Activated naive CD8-positive, alpha-beta T cell (primary cell): ENCODE data around the gene PTPRN2.

Source experiments
- H3K27ac Mint-ChIP-seq: one replicate; pipeline ENCODE4 v1.8.0; 2021; ENCODE audit warnings: mixed read lengths
- H3K27me3 Mint-ChIP-seq: one replicate; pipeline ENCODE4 v1.8.0; 2021; ENCODE audit warnings: mixed read lengths
- H3K36me3 Mint-ChIP-seq: one replicate; pipeline ENCODE4 v1.8.0; 2021; ENCODE audit warnings: mixed read lengths
- H3K4me1 Mint-ChIP-seq: one replicate; pipeline ENCODE4 v1.8.0; 2021; ENCODE audit warnings: low read depth, mixed read lengths
- H3K4me3 Mint-ChIP-seq: one replicate; pipeline ENCODE4 v1.8.0; 2021; ENCODE audit warnings: mild to moderate bottlenecking, mixed read lengths
- H3K9me3 Mint-ChIP-seq: one replicate; pipeline ENCODE4 v1.8.0; 2021; ENCODE audit warnings: low read depth, mixed read lengths

The PTPRN2 gene

GRCh38 chr7:157875230-157876179, 712.1 kb downstream of the PTPRN2 start:
- no peaks in the 10 kb centered on the region for H3K27me3 Mint-ChIP-seq
- H3K36me3 Mint-ChIP-seq, result no peaks in the 10 kb centered on the region
- peaks cover 33% of the 10 kb centered on the region for H3K4me1 Mint-ChIP-seq
- H3K9me3 Mint-ChIP-seq, result no peaks in the 10 kb centered on the region
- H3K27ac Mint-ChIP-seq, result peak overlapping the region; percentile 24
- H3K4me3 Mint-ChIP-seq, result peak overlapping the region; percentile 77

GRCh38 chr7:157874870-157875229, 712.8 kb downstream of the PTPRN2 start:
- H3K27me3 Mint-ChIP-seq, result no peaks in the 10 kb centered on the region
- H3K4me1 Mint-ChIP-seq, result peaks cover 36% of the 10 kb centered on the region
- peak overlapping the region; percentile 77 for H3K4me3 Mint-ChIP-seq
- H3K36me3 Mint-ChIP-seq, result peaks cover 2% of the 10 kb centered on the region
- H3K9me3 Mint-ChIP-seq, result no peaks in the 10 kb centered on the region
- peak overlapping the region; percentile 24 for H3K27ac Mint-ChIP-seq

- Mint-ChIP-seq H3K36me3 (peaks cover 3% of the 10 kb centered on the region), H3K4me3 (peak overlapping the region; percentile 77), H3K27me3 (no peaks in the 10 kb centered on the region), H3K27ac (no peak overlapping the region), H3K9me3 (no peaks in the 10 kb centered on the region), H3K4me1 (peaks cover 36% of the 10 kb centered on the region)
Observed at GRCh38 chr7:157874208-157874816, 713.3 kb downstream of the PTPRN2 start.

GRCh38 chr7:157873664-157874063, 714.0 kb downstream of the PTPRN2 start:
- Mint-ChIP-seq H3K4me3 (no peak overlapping the region), H3K4me1 (peaks cover 36% of the 10 kb centered on the region), H3K9me3 (no peaks in the 10 kb centered on the region), H3K27me3 (no peaks in the 10 kb centered on the region), H3K36me3 (peaks cover 3% of the 10 kb centered on the region), H3K27ac (no peak overlapping the region)

GRCh38 chr7:157873181-157873580, 714.4 kb downstream of the PTPRN2 start:
- Mint-ChIP-seq H3K9me3 (no peaks in the 10 kb centered on the region), H3K36me3 (peaks cover 3% of the 10 kb centered on the region), H3K4me3 (no peak overlapping the region), H3K27me3 (no peaks in the 10 kb centered on the region), H3K4me1 (peaks cover 36% of the 10 kb centered on the region), H3K27ac (no peak overlapping the region)

GRCh38 chr7:157872447-157872846, 715.2 kb downstream of the PTPRN2 start:
- Mint-ChIP-seq H3K36me3 (peaks cover 3% of the 10 kb centered on the region), H3K9me3 (no peaks in the 10 kb centered on the region), H3K4me1 (peaks cover 36% of the 10 kb centered on the region), H3K27me3 (no peaks in the 10 kb centered on the region), H3K27ac (no peak overlapping the region), H3K4me3 (no peak overlapping the region)

- peaks cover 36% of the 10 kb centered on the region for H3K4me1 Mint-ChIP-seq
- no peaks in the 10 kb centered on the region for H3K9me3 Mint-ChIP-seq
- H3K27me3 Mint-ChIP-seq, result no peaks in the 10 kb centered on the region
- H3K27ac Mint-ChIP-seq, result no peak overlapping the region
- H3K36me3 Mint-ChIP-seq, result peaks cover 3% of the 10 kb centered on the region
- no peak overlapping the region for H3K4me3 Mint-ChIP-seq
Observed at GRCh38 chr7:157871681-157872080, 715.9 kb downstream of the PTPRN2 start.

- H3K27ac Mint-ChIP-seq, result no peak overlapping the region
Observed at GRCh38 chr7:157870644-157871290, 716.9 kb downstream of the PTPRN2 start.

GRCh38 chr7:157869793-157870192, 717.8 kb downstream of the PTPRN2 start:
- H3K9me3 Mint-ChIP-seq, result no peaks in the 10 kb centered on the region
- peaks cover 30% of the 10 kb centered on the region for H3K4me1 Mint-ChIP-seq
- H3K27me3 Mint-ChIP-seq, result no peaks in the 10 kb centered on the region
- no peak overlapping the region for H3K27ac Mint-ChIP-seq
- H3K36me3 Mint-ChIP-seq, result peaks cover 3% of the 10 kb centered on the region
- no peak overlapping the region for H3K4me3 Mint-ChIP-seq

More at GRCh38 chr7:157870644-157871290, 716.9 kb downstream of the PTPRN2 start:
- Mint-ChIP-seq H3K9me3 (no peaks in the 10 kb centered on the region), H3K27me3 (no peaks in the 10 kb centered on the region), H3K36me3 (peaks cover 3% of the 10 kb centered on the region), H3K4me3 (no peak overlapping the region), H3K4me1 (peaks cover 36% of the 10 kb centered on the region)

GRCh38 chr7:157867685-157868305, 719.8 kb downstream of the PTPRN2 start:
- H3K9me3 Mint-ChIP-seq, result no peaks in the 10 kb centered on the region
- no peak overlapping the region for H3K27ac Mint-ChIP-seq
- H3K27me3 Mint-ChIP-seq, result no peaks in the 10 kb centered on the region
- H3K4me1 Mint-ChIP-seq, result peaks cover 22% of the 10 kb centered on the region
- H3K4me3 Mint-ChIP-seq, result no peak overlapping the region
- H3K36me3 Mint-ChIP-seq, result peaks cover 3% of the 10 kb centered on the region

GRCh38 chr7:157866336-157866924, 721.2 kb downstream of the PTPRN2 start:
- H3K4me1 Mint-ChIP-seq, result peaks cover 12% of the 10 kb centered on the region
- no peaks in the 10 kb centered on the region for H3K27me3 Mint-ChIP-seq
- H3K27ac Mint-ChIP-seq, result no peak overlapping the region
- no peak overlapping the region for H3K4me3 Mint-ChIP-seq
- no peaks in the 10 kb centered on the region for H3K9me3 Mint-ChIP-seq
- peaks cover 3% of the 10 kb centered on the region for H3K36me3 Mint-ChIP-seq

GRCh38 chr7:157865351-157866165, 722.1 kb downstream of the PTPRN2 start:
- H3K4me1 Mint-ChIP-seq, result peaks cover 4% of the 10 kb centered on the region
- no peaks in the 10 kb centered on the region for H3K9me3 Mint-ChIP-seq
- H3K4me3 Mint-ChIP-seq, result no peak overlapping the region
- no peak overlapping the region for H3K27ac Mint-ChIP-seq
- peaks cover 3% of the 10 kb centered on the region for H3K36me3 Mint-ChIP-seq
- no peaks in the 10 kb centered on the region for H3K27me3 Mint-ChIP-seq

- Mint-ChIP-seq H3K4me3 (no peak overlapping the region), H3K27me3 (no peaks in the 10 kb centered on the region), H3K9me3 (no peaks in the 10 kb centered on the region), H3K4me1 (no peaks in the 10 kb centered on the region), H3K36me3 (peaks cover 1% of the 10 kb centered on the region), H3K27ac (no peak overlapping the region)
Observed at GRCh38 chr7:157864911-157865310, 722.7 kb downstream of the PTPRN2 start.
